ENCODE data around the gene CYP26B1.
A peak's percentile ranks its signal among the peaks of the same experiment; 100 is the strongest.

The CYP26B1 gene

DNA sequence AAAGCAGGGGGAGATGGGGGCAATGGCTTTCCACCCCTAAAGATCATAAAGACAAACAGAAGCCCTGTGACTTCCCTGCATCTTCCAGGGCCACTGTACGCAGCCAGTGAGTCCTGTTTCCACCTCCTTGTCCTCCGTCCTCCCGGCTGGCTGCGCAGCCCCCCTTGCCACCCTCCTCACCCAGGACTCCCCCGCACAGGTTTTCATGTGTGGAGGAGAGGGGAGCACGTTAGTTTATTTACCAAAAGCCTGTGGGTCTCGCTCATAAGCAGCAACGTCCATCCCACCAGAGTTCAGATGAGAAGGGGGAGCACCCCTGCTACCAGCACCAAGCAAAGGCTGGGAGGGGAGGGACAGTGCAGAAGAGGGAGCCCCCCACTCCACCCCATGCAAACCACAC, 11.7 kb downstream of the CYP26B1 start:
- no peaks in the 10 kb centered on the region for H3K27me3 ChIP-seq (ENCODE audit: insufficient read depth, low read depth, severe bottlenecking)
- H3K36me3 ChIP-seq = no peaks in the 10 kb centered on the region
- H3K4me3 ChIP-seq (ENCODE audit: low read depth, low read length) = no peak overlapping the region
- no peak for DNase-seq
- no peak overlapping the region for H3K27ac ChIP-seq
- TF ChIP-seq, protein P1, sequence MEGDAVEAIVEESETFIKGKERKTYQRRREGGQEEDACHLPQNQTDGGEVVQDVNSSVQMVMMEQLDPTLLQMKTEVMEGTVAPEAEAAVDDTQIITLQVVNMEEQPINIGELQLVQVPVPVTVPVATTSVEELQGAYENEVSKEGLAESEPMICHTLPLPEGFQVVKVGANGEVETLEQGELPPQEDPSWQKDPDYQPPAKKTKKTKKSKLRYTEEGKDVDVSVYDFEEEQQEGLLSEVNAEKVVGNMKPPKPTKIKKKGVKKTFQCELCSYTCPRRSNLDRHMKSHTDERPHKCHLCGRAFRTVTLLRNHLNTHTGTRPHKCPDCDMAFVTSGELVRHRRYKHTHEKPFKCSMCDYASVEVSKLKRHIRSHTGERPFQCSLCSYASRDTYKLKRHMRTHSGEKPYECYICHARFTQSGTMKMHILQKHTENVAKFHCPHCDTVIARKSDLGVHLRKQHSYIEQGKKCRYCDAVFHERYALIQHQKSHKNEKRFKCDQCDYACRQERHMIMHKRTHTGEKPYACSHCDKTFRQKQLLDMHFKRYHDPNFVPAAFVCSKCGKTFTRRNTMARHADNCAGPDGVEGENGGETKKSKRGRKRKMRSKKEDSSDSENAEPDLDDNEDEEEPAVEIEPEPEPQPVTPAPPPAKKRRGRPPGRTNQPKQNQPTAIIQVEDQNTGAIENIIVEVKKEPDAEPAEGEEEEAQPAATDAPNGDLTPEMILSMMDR (IDR thresholded peaks at IDR 0.05; ENCODE audit: low read depth, low read length) = no peak
- no peaks in the 10 kb centered on the region for H3K9me3 ChIP-seq (ENCODE audit: severe bottlenecking)

DNA sequence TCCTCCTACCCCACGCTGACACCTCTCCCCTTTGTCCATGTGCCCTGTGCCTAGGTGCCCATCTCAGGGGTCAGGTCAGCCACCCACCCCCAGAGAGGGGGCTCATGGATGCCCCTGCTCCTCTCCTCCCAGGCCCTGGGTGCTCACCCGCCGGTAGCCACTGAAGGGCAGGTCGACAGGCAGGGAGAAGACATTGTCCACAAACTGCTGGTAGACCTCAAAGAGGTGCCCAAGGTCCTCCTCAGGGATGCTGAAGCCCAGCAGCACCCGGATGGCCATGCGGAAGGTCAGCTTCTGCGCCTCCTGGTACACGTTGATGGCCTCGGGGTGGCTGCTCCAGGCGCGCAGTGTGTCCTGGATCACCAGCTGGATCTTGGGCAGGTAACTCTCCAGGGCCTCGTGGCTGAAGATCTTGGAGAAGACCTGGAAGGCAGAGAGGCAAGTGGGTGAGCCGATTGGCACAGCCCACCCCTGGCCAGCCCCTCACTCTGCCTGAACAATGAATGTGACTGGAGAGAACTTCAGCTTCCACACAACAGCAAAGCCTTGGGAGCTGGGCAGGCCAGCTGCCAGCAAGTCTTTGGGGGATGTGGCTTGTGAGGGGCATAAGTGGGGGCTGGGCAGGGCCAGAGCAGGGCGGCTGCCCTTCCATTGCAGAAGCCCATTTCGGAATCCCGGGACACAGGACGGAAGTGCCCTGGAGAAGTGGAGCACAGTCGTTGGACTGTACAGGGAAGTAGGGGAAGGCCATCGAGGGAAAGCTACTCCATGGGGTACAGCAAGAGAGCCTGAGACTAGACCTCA, 12.5 kb downstream of the CYP26B1 start:
- TF ChIP-seq, protein P1 (IDR thresholded peaks at IDR 0.05; ENCODE audit: low read depth, low read length) = no peak
- Histone ChIP-seq H3K27me3 (ENCODE audit: insufficient read depth, low read depth, severe bottlenecking) (no peaks in the 10 kb centered on the region), H3K27ac (no peak overlapping the region), H3K36me3 (no peaks in the 10 kb centered on the region), H3K9me3 (ENCODE audit: severe bottlenecking) (no peaks in the 10 kb centered on the region), H3K4me3 (ENCODE audit: low read depth, low read length) (no peak overlapping the region)
- no peak for DNase-seq

DNA sequence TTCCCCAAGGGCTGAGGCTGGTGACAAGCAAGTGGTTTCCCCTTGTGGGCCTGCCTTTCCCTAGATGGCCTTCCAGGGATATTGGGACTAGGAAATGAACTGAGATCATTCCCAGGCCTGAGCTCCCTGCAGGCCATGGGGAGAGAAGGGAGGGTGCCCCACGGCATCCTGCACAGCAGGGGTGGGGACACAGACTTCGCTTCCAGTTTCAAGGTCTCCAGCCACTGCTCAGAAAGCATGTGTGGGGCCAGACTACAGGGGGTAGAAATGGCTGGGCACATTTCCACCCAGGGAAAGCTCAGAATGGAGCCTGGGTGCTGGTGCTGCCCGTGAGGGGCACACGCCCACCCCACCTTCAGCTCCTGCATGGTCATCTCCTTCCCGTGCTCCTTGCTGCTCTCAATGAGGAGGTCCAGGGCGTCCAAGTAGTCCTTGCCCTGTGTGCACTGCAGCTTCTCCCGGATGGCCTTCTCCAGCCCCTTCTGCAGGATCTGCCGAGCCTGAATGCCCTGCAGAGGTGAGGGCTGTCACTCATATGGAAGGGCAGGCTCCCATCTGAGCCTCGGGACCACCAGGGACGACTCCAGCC, 13.2 kb downstream of the CYP26B1 start:
- no peak for DNase-seq
- no peaks in the 10 kb centered on the region for H3K36me3 ChIP-seq
- no peak overlapping the region for H3K4me3 ChIP-seq (ENCODE audit: low read depth, low read length)
- TF ChIP-seq, protein P1 (IDR thresholded peaks at IDR 0.05; ENCODE audit: low read depth, low read length) = no peak
- no peaks in the 10 kb centered on the region for H3K9me3 ChIP-seq (ENCODE audit: severe bottlenecking)
- H3K27me3 ChIP-seq (ENCODE audit: insufficient read depth, low read depth, severe bottlenecking) = no peaks in the 10 kb centered on the region
- no peak overlapping the region for H3K27ac ChIP-seq

DNA sequence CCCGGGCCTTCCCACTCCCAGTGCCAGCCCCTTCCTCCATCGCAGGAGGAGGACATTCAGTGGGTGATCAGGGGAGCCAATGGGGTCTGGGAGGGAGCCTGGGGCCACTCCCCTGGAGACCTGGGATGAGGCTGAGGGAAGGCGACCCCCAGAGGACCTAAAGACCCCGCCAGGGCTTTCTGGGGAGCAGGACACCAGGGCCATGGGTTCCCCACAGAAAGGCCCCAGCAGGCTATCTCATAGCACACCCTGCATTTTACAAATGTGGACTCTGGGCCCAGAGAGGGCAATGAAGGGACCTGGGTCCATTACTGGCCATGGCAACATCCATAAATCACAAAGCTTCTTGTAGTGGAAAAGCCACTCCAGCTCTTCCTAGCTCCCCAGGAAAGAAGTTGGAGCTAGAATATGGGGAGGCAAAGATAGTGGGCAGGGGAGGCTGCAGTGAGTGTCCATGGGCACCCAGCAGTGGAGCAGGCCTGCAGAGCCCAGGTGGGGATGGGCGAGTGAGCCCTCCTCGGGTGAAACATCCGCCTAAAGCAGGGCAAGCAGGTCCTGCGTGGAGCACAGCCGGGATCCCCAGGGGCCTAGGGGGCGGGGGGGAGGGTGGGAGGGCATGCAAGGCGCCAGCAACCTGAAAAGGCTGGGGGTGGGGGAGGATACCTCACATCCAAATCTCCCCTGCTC, 13.8 kb downstream of the CYP26B1 start:
- TF ChIP-seq, protein P1 (IDR thresholded peaks at IDR 0.05; ENCODE audit: low read depth, low read length) = no peak

DNA sequence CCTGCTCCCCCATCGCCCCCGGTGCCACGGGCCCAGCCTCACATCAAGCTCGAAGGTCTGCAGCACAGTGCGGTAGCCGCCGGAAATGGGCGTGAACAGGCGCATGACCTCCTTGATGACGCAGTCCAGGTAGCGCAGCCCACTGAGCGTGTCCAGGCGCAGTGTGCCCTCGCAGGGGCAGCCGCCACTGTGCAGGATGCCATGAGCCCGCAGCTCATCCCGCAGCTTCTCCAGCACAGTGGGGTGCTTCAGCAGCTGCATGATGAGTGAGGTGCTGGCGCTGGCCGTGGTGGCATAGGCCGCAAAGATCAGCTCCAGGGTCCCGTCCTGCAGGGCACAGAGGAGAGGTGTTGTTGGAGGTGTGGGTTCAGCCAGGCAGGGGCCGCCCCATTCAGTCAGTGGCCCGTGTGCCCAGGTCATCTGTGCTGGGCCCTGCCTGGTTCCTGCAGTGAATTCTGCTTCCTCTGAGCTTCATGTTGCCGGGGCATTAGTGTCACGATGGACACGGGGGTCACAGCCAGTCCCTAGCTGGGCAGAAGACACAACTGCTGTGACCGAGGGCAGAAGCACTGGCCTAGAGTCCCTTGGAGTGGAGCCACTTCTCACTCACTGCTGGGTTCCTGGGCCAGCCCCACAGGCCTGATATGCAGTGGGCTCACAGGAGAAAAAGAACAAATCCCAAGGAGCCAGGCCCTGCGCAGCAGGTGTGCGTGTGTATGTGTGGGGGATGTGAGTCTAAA, 14.5 kb downstream of the CYP26B1 start:
- H3K9me3 ChIP-seq (ENCODE audit: severe bottlenecking) = no peaks in the 10 kb centered on the region
- TF ChIP-seq, protein P1 (IDR thresholded peaks at IDR 0.05; ENCODE audit: low read depth, low read length) = no peak
- H3K36me3 ChIP-seq = no peaks in the 10 kb centered on the region
- H3K27ac ChIP-seq = no peak overlapping the region
- no peaks in the 10 kb centered on the region for H3K27me3 ChIP-seq (ENCODE audit: insufficient read depth, low read depth, severe bottlenecking)
- DNase-seq = peak; percentile 6
- no peak overlapping the region for H3K4me3 ChIP-seq (ENCODE audit: low read depth, low read length)

More for the DNA sequence above, 13.8 kb downstream of the CYP26B1 start:
- Histone ChIP-seq H3K4me3 (ENCODE audit: low read depth, low read length) (no peak overlapping the region), H3K27ac (no peak overlapping the region), H3K36me3 (no peaks in the 10 kb centered on the region), H3K27me3 (ENCODE audit: insufficient read depth, low read depth, severe bottlenecking) (no peaks in the 10 kb centered on the region), H3K9me3 (ENCODE audit: severe bottlenecking) (no peaks in the 10 kb centered on the region)
- DNase-seq = no peak
